GM23338 (cell line): ENCODE measurements around the gene PLEKHM2. TPM values are rescaled to one million over a fixed set of nuclear protein-coding genes. Genes with fewer than 3 reads are reported as not detected.

Source experiments
- ATAC-seq: fragments of 200-7000 bp; cut with Tn5 transposase; 3 replicates; pipeline ENCODE4 v1.9.1; 2020
- DNase-seq: peaks from one replicate; pipeline ENCODE4 v3.0.0-alpha.2; 2015; ENCODE audit warnings: low spot score
- H2AFZ ChIP-seq: fragments of 200-600 bp; sonication (generic); 2 replicates; pipeline ENCODE4 v1.8.0; 2016; ENCODE audit warnings: antibody characterized with exemption, mild to moderate bottlenecking, moderate library complexity
- H3F3A ChIP-seq: fragments of 200-600 bp; sonication (generic); replicated peaks from 2 replicates; pipeline ENCODE4 v1.8.0; 2017; ENCODE audit warnings: antibody characterized with exemption, mixed run types, low read depth
- H3K27ac ChIP-seq: fragments of 200-600 bp; sonication (generic); 2 replicates; pipeline ENCODE4 v1.6.1; 2016; ENCODE audit warnings: low read depth
- H3K27me3 ChIP-seq: fragments of 200-600 bp; sonication (generic); 2 replicates; pipeline ENCODE4 v1.8.0; 2016; ENCODE audit warnings: mild to moderate bottlenecking, mixed run types, moderate library complexity; ENCODE audit not compliant: insufficient read depth
- H3K36me3 ChIP-seq: fragments of 200-600 bp; sonication (generic); 2 replicates; pipeline ENCODE4 v1.8.0; 2016; ENCODE audit warnings: mild to moderate bottlenecking; ENCODE audit not compliant: insufficient read depth
- H3K4me1 ChIP-seq: fragments of 200-600 bp; sonication (generic); 2 replicates; pipeline ENCODE4 v1.8.0; 2016; ENCODE audit warnings: mild to moderate bottlenecking, moderate library complexity; ENCODE audit not compliant: insufficient read depth
- H3K4me2 ChIP-seq: fragments of 200-600 bp; sonication (generic); 2 replicates; pipeline ENCODE4 v1.7.1; 2017; ENCODE audit warnings: mixed run types
- H3K4me3 ChIP-seq: fragments of 200-600 bp; sonication (generic); 2 replicates; pipeline ENCODE4 v1.6.1; 2016; ENCODE audit warnings: mixed run types
- H3K79me2 ChIP-seq: fragments of 200-600 bp; sonication (generic); replicated peaks from 2 replicates; pipeline ENCODE4 v1.8.0; 2017; ENCODE audit warnings: mild to moderate bottlenecking; ENCODE audit not compliant: insufficient read depth
- H3K9me2 ChIP-seq: fragments of 200-600 bp; sonication (generic); 2 replicates; pipeline ENCODE4 v1.8.0; 2017; ENCODE audit not compliant: insufficient read depth
- H4K20me1 ChIP-seq: fragments of 200-600 bp; sonication (generic); replicated peaks from 2 replicates; pipeline ENCODE4 v1.8.0; 2017; ENCODE audit warnings: mild to moderate bottlenecking; ENCODE audit not compliant: insufficient read depth
- H3K27ac Mint-ChIP-seq: 2 replicates; pipeline ENCODE4 v1.8.0; 2020; ENCODE audit warnings: inconsistent platforms, mild to moderate bottlenecking, moderate library complexity, mixed read lengths
- H3K27me3 Mint-ChIP-seq: 3 replicates; pipeline ENCODE4 v1.8.0; 2022; ENCODE audit warnings: low read depth, mild to moderate bottlenecking, moderate library complexity, mixed read lengths, inconsistent platforms; ENCODE audit not compliant: insufficient read depth, poor library complexity
- H3K36me3 Mint-ChIP-seq: 3 replicates; pipeline ENCODE4 v1.8.0; 2021; ENCODE audit warnings: low read depth, mild to moderate bottlenecking, inconsistent platforms, moderate library complexity, mixed read lengths
- H3K4me1 Mint-ChIP-seq: 3 replicates; pipeline ENCODE4 v1.8.0; 2020; ENCODE audit warnings: mild to moderate bottlenecking, inconsistent platforms, mixed read lengths
- H3K4me3 Mint-ChIP-seq: 3 replicates; pipeline ENCODE4 v1.8.0; 2021; ENCODE audit warnings: moderate library complexity, mild to moderate bottlenecking, inconsistent platforms, mixed read lengths
- H3K9me3 Mint-ChIP-seq: 3 replicates; pipeline ENCODE4 v1.8.0; 2020; ENCODE audit warnings: moderate library complexity, mild to moderate bottlenecking, inconsistent platforms, mixed read lengths
- CREB1 ChIP-seq: fragments of 250-450 bp; sonication (Bioruptor Pico); IDR thresholded peaks from 2 replicates; pipeline ENCODE4 v1.5.0; 2020; ENCODE audit warnings: low read depth, mild to moderate bottlenecking, moderate library complexity
- CTCF ChIP-seq, 2 experiments: fragments of 200-600 bp in 1 of 2; sonication (generic) in 1 of 2; conservative IDR thresholded peaks; 2 replicates each; pipeline versions ENCODE4 v1.5.1 to v1.6.1; 2016 to 2017; ENCODE audit warnings: antibody characterized with exemption in 2 of 2, low read depth in 2 of 2, mild to moderate bottlenecking in 2 of 2, moderate library complexity in 1 of 2
- ETS1 ChIP-seq: IDR thresholded peaks from 2 replicates; pipeline ENCODE4 v1.6.1; 2016; ENCODE audit warnings: antibody characterized with exemption
- EZH2phosphoT487 ChIP-seq: fragments of 200-600 bp; sonication (generic); IDR thresholded peaks from one replicate; pipeline ENCODE4 v1.8.1; 2018; ENCODE audit warnings: antibody characterized with exemption; ENCODE audit not compliant: unreplicated experiment
- JUNB ChIP-seq: IDR thresholded peaks from one replicate; pipeline ENCODE4 v1.6.1; 2016; ENCODE audit warnings: antibody characterized with exemption; ENCODE audit not compliant: unreplicated experiment
- NANOG ChIP-seq: IDR thresholded peaks from 2 replicates; pipeline ENCODE4 v1.6.1; 2016; ENCODE audit warnings: antibody characterized with exemption, borderline replicate concordance
- POLR2AphosphoS5 ChIP-seq: IDR thresholded peaks from 2 replicates; pipeline ENCODE4 v1.6.1; 2016; ENCODE audit warnings: antibody characterized with exemption, low read depth
- STAT1 ChIP-seq: IDR thresholded peaks from one replicate; pipeline ENCODE4 v1.6.1; 2016; ENCODE audit warnings: antibody characterized with exemption; ENCODE audit not compliant: unreplicated experiment
- ZNF114 ChIP-seq: fragments of 250-450 bp; sonication (Bioruptor Pico); IDR thresholded peaks from 2 replicates; pipeline ENCODE4 v1.5.0; 2020; ENCODE audit warnings: mild to moderate bottlenecking, moderate library complexity
- ZNF462 ChIP-seq: fragments of 250-450 bp; sonication (Bioruptor Pico); IDR thresholded peaks from 2 replicates; pipeline ENCODE4 v1.5.0; 2020; ENCODE audit warnings: mild to moderate bottlenecking, moderate library complexity
- polyA plus RNA-seq: library from polyadenylated mRNA; unstranded; fragments of >200 nt; fragmentation: Nextera tagmentation; extraction: Ambion mirVana; gene quantifications from 2 replicates; pipeline ENCODE4 v1.2.1, GENCODE V29; 2016
- total RNA-seq: library from RNA; depleted of rRNA; stranded (reverse); fragments of >200 nt; shearing (Covaris generic); gene quantifications from 2 replicates; pipeline ENCODE4 v1.2.3, GENCODE V29; 2014

PLEKHM2 gene
- total and polyA plus RNA-seq, 2 experiments from 2014 or later: 11.2 to 40.0 TPM

GRCh38 chr1:15775706-15776105 is 91.6 kb downstream of the PLEKHM2 start:
- Histone ChIP-seq H3K79me2 (no peaks in the 10 kb centered on the region), H3K27me3 (no peaks in the 10 kb centered on the region), H3F3A (0 out of 2 replicates have a peak, but pooled peaks cover 6% of the 10 kb centered on the region), H4K20me1 (no peaks in the 10 kb centered on the region; the same call in 1 of the 2 replicates), H3K27ac (no peak overlapping the region), H3K4me3 (no peak overlapping the region), H3K9me2 (no peaks in the 10 kb centered on the region), H3K4me2 (no peak overlapping the region), H3K4me1 (no peaks in the 10 kb centered on the region), H3K36me3 (peaks cover 66% of the 10 kb centered on the region), H2AFZ (no peak overlapping the region)
- Mint-ChIP-seq H3K9me3 (no peaks in the 10 kb centered on the region), H3K27me3 (peaks cover 2% of the 10 kb centered on the region), H3K4me3 (no peak overlapping the region), H3K27ac (no peak overlapping the region), H3K36me3 (peaks cover 96% of the 10 kb centered on the region), H3K4me1 (no peaks in the 10 kb centered on the region; the same call in 2 of the 3 replicates)
- DNase-seq (no peak), ATAC-seq (no peak)
- TF ChIP-seq ETS1 (no peak), CREB1 (CRISPR knock-in tag) (no peak), EZH2phosphoT487 (no peak), JUNB (no peak), NANOG (no peak), ZNF114 (CRISPR knock-in tag) (no peak), POLR2AphosphoS5 (no peak), STAT1 (no peak), ZNF462 (CRISPR knock-in tag) (no peak), CTCF (conservative IDR thresholded peaks at IDR 0.05; ENCODE audit: low read depth in 2 of 2) (no peak)
